HG02852 (cell line): Measurements from ENCODE around the gene TNFSF8.

Experiments
- ATAC-seq: cut with Tn5 transposase; IDR thresholded peaks from one replicate; pipeline ENCODE4 v1.9.1; 2021; ENCODE audit warnings: mild to moderate bottlenecking, moderate library complexity; ENCODE audit not compliant: unreplicated experiment

TNFSF8 gene

GRCh38 chr9:114908104-114908622 is 22.2 kb downstream of the TNFSF8 start:
- ATAC-seq = peak; percentile 43

GRCh38 chr9:114906922-114907571 is 23.3 kb downstream of the TNFSF8 start:
- ATAC-seq = no peak

- ATAC-seq = no peak
These were observed 25.0 kb downstream of the TNFSF8 start for GRCh38 chr9:114905170-114905940.

GRCh38 chr9:114902786-114903524 is 27.4 kb downstream of the TNFSF8 start:
- no peak for ATAC-seq

GRCh38 chr9:114900942-114901802 is 29.2 kb downstream of the TNFSF8 start:
- no peak for ATAC-seq

- no peak for ATAC-seq
These were observed 30.4 kb downstream of the TNFSF8 start for GRCh38 chr9:114899995-114900394.

GRCh38 chr9:114899461-114899860 is 30.9 kb downstream of the TNFSF8 start:
- ATAC-seq = no peak

- peak; percentile 75 for ATAC-seq
These were observed 31.6 kb downstream of the TNFSF8 start for GRCh38 chr9:114898741-114899140.

- no peak for ATAC-seq
These were observed 33.2 kb downstream of the TNFSF8 start for GRCh38 chr9:114897196-114897595.

GRCh38 chr9:114896344-114896743 is 34.0 kb downstream of the TNFSF8 start:
- ATAC-seq = no peak

GRCh38 chr9:114895521-114895991 is 34.8 kb downstream of the TNFSF8 start:
- no peak for ATAC-seq

- ATAC-seq = no peak
These were observed 35.6 kb downstream of the TNFSF8 start for GRCh38 chr9:114894609-114895433.

GRCh38 chr9:114894206-114894605 is 36.2 kb downstream of the TNFSF8 start:
- ATAC-seq = no peak

GRCh38 chr9:114893221-114894010 is 37.0 kb downstream of the TNFSF8 start:
- no peak for ATAC-seq

GRCh38 chr9:114889802-114890224 is 40.6 kb downstream of the TNFSF8 start:
- ATAC-seq = no peak

- no peak for ATAC-seq
These were observed 41.8 kb downstream of the TNFSF8 start for GRCh38 chr9:114888607-114889006.

- ATAC-seq = no peak
These were observed 42.4 kb downstream of the TNFSF8 start for GRCh38 chr9:114887963-114888362.

GRCh38 chr9:114884787-114885452 is 45.5 kb downstream of the TNFSF8 start:
- ATAC-seq = no peak
